K562 (cell line): ENCODE measurements around the gene PIP5K1B. TPM values are rescaled to one million over a fixed set of nuclear protein-coding genes. Genes with fewer than 3 reads are reported as not detected.

Source experiments
- ATAC-seq: fragments of 200-7000 bp; cut with Tn5 transposase; 3 replicates; pipeline ENCODE4 v1.9.1; 2020; ENCODE audit warnings: moderate library complexity
- BruUV-seq: library from RNA; stranded (reverse); fragments of 400-500 nt; replicated peaks from 2 replicates; lab custom pipeline; 2021; lab: Mats Ljungman, UMichigan
- CTCF ChIA-PET: fragments of 300-600 bp; formaldehyde crosslinking; extraction: SDS; loops from one replicate; lab custom pipeline; 2021; ENCODE audit warnings: low intra/inter-chr PET ratio; lab: Yijun Ruan, JAX
- POLR2A ChIA-PET: fragments of 300-600, 350-650 bp; sonication (Branson Sonifier 250); formaldehyde crosslinking; extraction: SDS; loops from one replicate; lab custom pipeline; 2021; ENCODE audit warnings: antibody characterized with exemption, inconsistent platforms; lab: Yijun Ruan, JAX
- DNase-seq, 4 experiments: peaks; one replicate each; pipeline versions ENCODE4 v3.0.0 to v3.0.0-alpha.2; 2011 to 2018; ENCODE audit warnings: low spot score in 3 of 4, mixed read lengths in 3 of 4; ENCODE audit errors: extremely low read depth in 1 of 4
- FAIRE-seq: peaks from 2 replicates; lab custom pipeline; 2011; peaks lifted over from hg19 to GRCh38; lab: Jason Lieb, UNC
- H2AFZ ChIP-seq: 2 replicates; pipeline ENCODE4 v1.6.0; 2011; ENCODE audit warnings: low read depth, low read length, control low read depth, inconsistent platforms
- H3K27ac ChIP-seq: fragments of 200-600 bp; 3 replicates; pipeline ENCODE4 v1.8.0; 2011; ENCODE audit warnings: low read depth, mild to moderate bottlenecking, control low read depth, inconsistent platforms, low read length, moderate library complexity, mixed read lengths; ENCODE audit errors: extremely low read depth
- H3K27me3 ChIP-seq, 2 experiments: fragments of 300-600 bp in 1 of 2; 2 replicates in 1 of 2; 3 replicates in 1 of 2; pipeline versions ENCODE4 v1.6.0 to v1.8.0; 2011; ENCODE audit warnings: inconsistent platforms in 2 of 2, low read length in 2 of 2, mild to moderate bottlenecking in 1 of 2, mixed read lengths in 1 of 2, moderate library complexity in 1 of 2; ENCODE audit not compliant: control insufficient read depth in 2 of 2, insufficient read depth in 2 of 2
- H3K36me3 ChIP-seq: fragments of 300-600 bp; 3 replicates; pipeline ENCODE4 v1.8.0; 2011; ENCODE audit warnings: mild to moderate bottlenecking, low read length, inconsistent platforms; ENCODE audit not compliant: control insufficient read depth, insufficient read depth
- H3K4me1 ChIP-seq, 2 experiments: fragments of 200-600 bp in 1 of 2; replicated peaks in 1 of 2; 2 replicates in 1 of 2; 3 replicates in 1 of 2; pipeline versions ENCODE4 v1.5.1 to v1.8.0; 2011; ENCODE audit warnings: inconsistent platforms in 2 of 2, low read length in 2 of 2, mild to moderate bottlenecking in 1 of 2, mixed read lengths in 1 of 2, moderate library complexity in 1 of 2; ENCODE audit not compliant: control insufficient read depth in 2 of 2, insufficient read depth in 2 of 2
- H3K4me2 ChIP-seq: 2 replicates; pipeline ENCODE4 v1.6.1; 2011; ENCODE audit warnings: low read length, control low read depth, inconsistent platforms, mixed read lengths; ENCODE audit not compliant: insufficient read depth
- H3K4me3 ChIP-seq: fragments of 200-600 bp; sonication (generic), shearing (Covaris generic); 2 replicates; pipeline ENCODE4 v1.5.1; 2016; ENCODE audit warnings: control low read depth, inconsistent platforms
- H3K79me2 ChIP-seq: fragments of 200-600 bp; 3 replicates; pipeline ENCODE4 v1.8.0; 2011; ENCODE audit warnings: low read length, inconsistent platforms; ENCODE audit not compliant: control insufficient read depth, insufficient read depth
- H3K9ac ChIP-seq, 2 experiments: 2 replicates each; pipeline versions ENCODE4 v1.6.0 to v1.6.1; 2011; ENCODE audit warnings: low read depth in 2 of 2, low read length in 2 of 2, control low read depth in 1 of 2, inconsistent platforms in 1 of 2, mild to moderate bottlenecking in 1 of 2, mixed read lengths in 1 of 2; ENCODE audit not compliant: insufficient read depth in 1 of 2
- H3K9me1 ChIP-seq: one replicate; pipeline ENCODE4 v1.6.0; 2011; ENCODE audit warnings: inconsistent platforms, mild to moderate bottlenecking, low read length, moderate library complexity; ENCODE audit not compliant: control insufficient read depth, insufficient read depth
- H3K9me3 ChIP-seq: replicated peaks from 2 replicates; pipeline ENCODE4 v1.5.1; 2011; ENCODE audit warnings: low read depth, low read length, inconsistent platforms; ENCODE audit not compliant: control insufficient read depth, insufficient read depth
- H4K20me1 ChIP-seq: replicated peaks from 2 replicates; pipeline ENCODE4 v1.6.1; 2011; ENCODE audit warnings: low read length, inconsistent platforms, mixed read lengths; ENCODE audit not compliant: control insufficient read depth, insufficient read depth
- IRF9 ChIP-seq: fragments of 450-650 bp; IDR thresholded peaks from 2 replicates; pipeline ENCODE4 v1.6.1; 2016; ENCODE audit warnings: missing biosample characterization, missing genetic modification characterization
- RBFOX2 ChIP-seq: fragments of 200-400 bp; formaldehyde crosslinking; IDR thresholded peaks from 2 replicates; pipeline ENCODE4 v1.6.1; 2017; ENCODE audit warnings: low read depth, mild to moderate bottlenecking, low read length, moderate library complexity
- RBM25 ChIP-seq: fragments of 200-400 bp; formaldehyde crosslinking; IDR thresholded peaks from 2 replicates; pipeline ENCODE4 v1.6.1; 2018; ENCODE audit warnings: low read length, low read depth, moderate library complexity; ENCODE audit not compliant: severe bottlenecking
- U2AF1 ChIP-seq: fragments of 200-400 bp; formaldehyde crosslinking; optimal IDR thresholded peaks from 2 replicates; pipeline ENCODE3; 2017; ENCODE audit warnings: mild to moderate bottlenecking, low read depth, low read length, moderate library complexity
- ZNF143 ChIP-seq: sonication (generic); formaldehyde crosslinking; IDR thresholded peaks from 2 replicates; pipeline ENCODE4 v1.9.0; 2022; ENCODE audit warnings: mild to moderate bottlenecking, missing genetic modification reagents
- ZNF398 ChIP-seq: fragments of 250-450 bp; sonication (Bioruptor Pico); IDR thresholded peaks from 2 replicates; pipeline ENCODE4 v1.8.0; 2021; ENCODE audit warnings: moderate library complexity, mild to moderate bottlenecking, inconsistent platforms
- WGBS: fragments of 100-300 bp; shearing (Covaris generic); methylation state at CpG from one replicate; pipeline ENCODE4 v1.1.6; 2016; ENCODE audit warnings: low coverage, mixed read lengths; ENCODE audit not compliant: insufficient coverage; ENCODE audit errors: missing lambda C conversion rate; 5-methylcytosine and 5-hydroxymethylcytosine counted together
- in situ Hi-C: fragments of 300-500 bp; cut with MboI; formaldehyde crosslinking; loops from 4 replicates; pipeline ENCODE4 v1.15.0; 2018; ENCODE audit warnings: inconsistent platforms, mixed read lengths
- intact Hi-C: fragments of 100-400 bp; cut with micrococcal nuclease; formaldehyde crosslinking; loops from 2 replicates; pipeline ENCODE4 v1.14.2; 2022
- polyA plus RNA-seq, 8 experiments: library from polyadenylated mRNA; depleted of rRNA in 4 of 8; stranded (reverse) in 5 of 8; unstranded in 3 of 8; fragments of >200 nt; fragmentation: Nextera tagmentation in 2 of 8; fragmentation: Illumina TruSeq in 1 of 8; extraction: Ambion mirVana in 2 of 8; extraction: Trizol in 1 of 8; gene quantifications; 2 replicates each; pipeline versions ENCODE4 v1.2.1 to v1.2.3, GENCODE V29; 2011 to 2014; ENCODE audit warnings: inconsistent platforms in 1 of 8, missing spikeins in 1 of 8
- total RNA-seq, 7 experiments: library from RNA; depleted of rRNA in 6 of 7; stranded (reverse); fragments of >200 nt in 6 of 7; fragmentation: Illumina TruSeq in 2 of 7; extraction: Trizol in 2 of 7; gene quantifications; 2 replicates each; pipeline versions ENCODE4 v1.2.1 to v1.2.3, GENCODE V29; 2011 to 2021; ENCODE audit warnings: low replicate concordance in 1 of 7

The PIP5K1B gene
- total and polyA plus RNA-seq, 9 of the 15 experiments (the other 6 are each of a cell fraction or from before 2014, with no cell fraction given): 3.1 to 12.9 (median 7.4) TPM

GRCh38 chr9:68742333-68742730 is 37.3 kb downstream of the PIP5K1B start:
- ATAC-seq: no peak
- POLR2A ChIA-PET: no interaction called here

More at GRCh38 chr9:68742333-68742730, 37.3 kb downstream of the PIP5K1B start:
- Histone ChIP-seq H2AFZ (no peak overlapping the region), H3K4me1 (peaks cover 11 to 39% of the 10 kb centered on the region in 2 experiments), H3K36me3 (no peaks in the 10 kb centered on the region), H3K27ac (no peak overlapping the region), H3K4me2 (no peak overlapping the region), H4K20me1 (no peaks in the 10 kb centered on the region), H3K79me2 (peaks cover 24% of the 10 kb centered on the region; the same call in 2 of the 3 replicates)
- CTCF ChIA-PET: no interaction called here
- in situ Hi-C loops: no loop called here
- BruUV-seq: no TSS peak
- FAIRE-seq: no peak
- TF ChIP-seq ZNF398 (CRISPR knock-in tag) (no peak), RBFOX2 (no peak), IRF9 (tag) (no peak), ZNF143 (no peak), U2AF1 (no peak), RBM25 (peak; percentile 56)
- TF ChIP-seq, all 486 proteins: peak for 1
- WGBS: 100% methylated on average over 2 of the region's 2 CpGs
- intact Hi-C loops: loop anchor here (5.0 kb wide), 1 partner anchor 35 kb away; no protein-coding TSS in a partner anchor
- no peak for DNase-seq
- Histone ChIP-seq H3K9me3 (no peaks in the 10 kb centered on the region), H3K4me3 (no peak overlapping the region), H3K9ac (no peak overlapping the region), H3K9me1 (no peaks in the 10 kb centered on the region), H3K27me3 (no peaks in the 10 kb centered on the region)
